ENCODE measurements around the gene SLIT3. TPM values are rescaled to one million over a fixed set of nuclear protein-coding genes. Genes with fewer than 3 reads are reported as not detected.

SLIT3 gene
- total RNA-seq, 1 experiment from 2014 or later: 0.44 TPM

DNA sequence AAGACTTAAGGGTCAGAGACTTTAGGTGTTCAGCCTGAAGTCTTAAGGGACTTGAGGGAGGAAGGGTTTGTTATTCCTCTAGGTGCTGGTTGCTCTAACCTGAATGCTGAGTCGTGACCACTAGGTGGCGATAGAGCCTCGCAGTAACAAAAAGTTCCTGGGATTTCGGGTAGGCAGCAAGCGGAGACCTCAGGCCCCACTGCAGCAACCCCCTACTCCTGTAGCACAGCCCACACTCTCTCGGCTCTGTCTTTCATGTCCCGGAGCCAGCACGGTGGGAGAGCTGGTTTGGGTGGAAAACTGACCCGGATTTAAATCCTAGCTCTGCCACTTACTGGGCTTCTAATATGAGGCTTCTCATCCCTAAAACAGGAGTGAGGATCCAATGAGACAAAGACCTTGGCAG is 621.4 kb downstream of the SLIT3 start:
- DNase-seq (peak; percentile 76), ATAC-seq (peak; percentile 87)
- Histone ChIP-seq H3F3A (ENCODE audit: low read length, unreplicated experiment) (no peaks in the 10 kb centered on the region), H2AFZ (ENCODE audit: low read length) (no peak overlapping the region), H3K36me3 (ENCODE audit: low read depth, low read length) (no peaks in the 10 kb centered on the region), H3K27me3 (ENCODE audit: low read length) (no peaks in the 10 kb centered on the region), H3K9me2 (replicated peaks; ENCODE audit: low read length) (no peaks in the 10 kb centered on the region), H3K4me1 (ENCODE audit: insufficient read depth, low read length) (no peaks in the 10 kb centered on the region), H3K9me3 (ENCODE audit: low read length) (no peaks in the 10 kb centered on the region), H3K4me3 (ENCODE audit: low read length) (no peak overlapping the region), H3K27ac (ENCODE audit: low read length) (no peak overlapping the region), H4K20me1 (ENCODE audit: low read length) (no peaks in the 10 kb centered on the region), H3K4me2 (ENCODE audit: low read length) (no peak overlapping the region), H3K79me2 (ENCODE audit: low read length) (no peaks in the 10 kb centered on the region), H3K9ac (ENCODE audit: low read length) (no peak overlapping the region)
- TF ChIP-seq, protein P1, sequence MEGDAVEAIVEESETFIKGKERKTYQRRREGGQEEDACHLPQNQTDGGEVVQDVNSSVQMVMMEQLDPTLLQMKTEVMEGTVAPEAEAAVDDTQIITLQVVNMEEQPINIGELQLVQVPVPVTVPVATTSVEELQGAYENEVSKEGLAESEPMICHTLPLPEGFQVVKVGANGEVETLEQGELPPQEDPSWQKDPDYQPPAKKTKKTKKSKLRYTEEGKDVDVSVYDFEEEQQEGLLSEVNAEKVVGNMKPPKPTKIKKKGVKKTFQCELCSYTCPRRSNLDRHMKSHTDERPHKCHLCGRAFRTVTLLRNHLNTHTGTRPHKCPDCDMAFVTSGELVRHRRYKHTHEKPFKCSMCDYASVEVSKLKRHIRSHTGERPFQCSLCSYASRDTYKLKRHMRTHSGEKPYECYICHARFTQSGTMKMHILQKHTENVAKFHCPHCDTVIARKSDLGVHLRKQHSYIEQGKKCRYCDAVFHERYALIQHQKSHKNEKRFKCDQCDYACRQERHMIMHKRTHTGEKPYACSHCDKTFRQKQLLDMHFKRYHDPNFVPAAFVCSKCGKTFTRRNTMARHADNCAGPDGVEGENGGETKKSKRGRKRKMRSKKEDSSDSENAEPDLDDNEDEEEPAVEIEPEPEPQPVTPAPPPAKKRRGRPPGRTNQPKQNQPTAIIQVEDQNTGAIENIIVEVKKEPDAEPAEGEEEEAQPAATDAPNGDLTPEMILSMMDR (conservative IDR thresholded peaks at IDR 0.05; ENCODE audit: low read depth, low read length): peak; percentile 84
- TF ChIP-seq EZH2phosphoT487 (IDR thresholded peaks at IDR 0.05; ENCODE audit: borderline replicate concordance, low read length): no peak
- TF ChIP-seq EZH2 (IDR thresholded peaks at IDR 0.05; ENCODE audit: low read length, unreplicated experiment): no peak
- intact Hi-C loops (cut with micrococcal nuclease): loop anchor here (5.0 kb wide), 1 partner anchor 623 kb away; the partner anchor contains the start of gene SLIT3
- POLR2A ChIA-PET (ENCODE audit: unreplicated experiment): no interaction called here
- BruUV-seq (replicated peaks): no TSS peak
- CTCF ChIA-PET: no interaction called here

DNA sequence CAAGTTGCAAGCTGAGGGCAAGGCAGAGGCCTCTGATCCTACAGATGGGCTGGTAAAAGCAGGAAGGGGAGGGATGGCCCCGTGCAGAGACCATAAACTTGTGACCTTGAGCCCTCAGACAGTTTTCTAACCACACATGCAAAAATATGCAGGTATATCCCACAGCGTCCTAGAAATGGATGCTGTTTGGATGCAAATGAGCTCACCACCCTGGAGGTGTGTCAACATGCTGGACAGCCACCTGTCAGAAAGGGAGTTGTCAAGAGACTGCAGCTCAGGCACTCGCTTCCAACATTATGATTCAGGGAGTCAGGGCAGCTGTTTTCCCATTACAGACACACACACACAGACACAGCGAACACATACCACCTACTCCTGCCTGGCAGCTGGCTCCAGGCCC is 624.4 kb downstream of the SLIT3 start:
- H3K27ac ChIP-seq (ENCODE audit: low read length): no peak overlapping the region
- BruUV-seq (replicated peaks): no TSS peak
- H3K36me3 ChIP-seq (ENCODE audit: low read depth, low read length): no peaks in the 10 kb centered on the region

DNA sequence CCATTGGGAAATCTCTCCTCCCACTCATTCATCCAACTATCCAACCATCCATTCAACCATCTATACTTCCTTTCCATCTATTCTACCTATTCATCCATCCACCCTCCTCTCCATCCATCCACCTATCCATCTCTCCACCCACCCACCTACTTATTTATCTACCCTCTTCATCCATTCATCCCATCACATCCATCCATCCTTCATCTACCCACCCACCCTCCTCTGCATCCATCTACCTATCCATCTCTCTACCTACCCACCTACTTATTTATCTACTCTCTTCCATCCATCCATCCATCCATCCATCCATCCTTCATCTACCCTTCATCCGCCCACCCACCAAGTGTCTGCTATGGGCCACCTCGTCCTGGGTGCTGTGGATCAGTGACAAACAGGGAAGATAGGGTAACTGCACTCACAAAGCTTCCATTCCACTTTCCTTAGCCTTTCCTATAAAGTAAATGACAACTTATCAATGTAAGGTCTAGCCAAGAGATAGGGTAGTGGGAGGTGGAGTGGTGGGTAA is 625.0 kb downstream of the SLIT3 start:
- POLR2A ChIA-PET (ENCODE audit: unreplicated experiment): no interaction called here
- intact Hi-C loops (cut with micrococcal nuclease): loop anchor here (5.0 kb wide), 1 partner anchor 626 kb away; the partner anchor contains the start of gene SLIT3
- Histone ChIP-seq H3K4me3 (ENCODE audit: low read length) (no peak overlapping the region), H3K27ac (ENCODE audit: low read length) (no peak overlapping the region), H3K36me3 (ENCODE audit: low read depth, low read length) (no peaks in the 10 kb centered on the region), H2AFZ (ENCODE audit: low read length) (no peak overlapping the region), H3K9ac (ENCODE audit: low read length) (no peak overlapping the region), H3K9me3 (ENCODE audit: low read length) (no peaks in the 10 kb centered on the region), H3K4me1 (ENCODE audit: insufficient read depth, low read length) (no peaks in the 10 kb centered on the region), H3K27me3 (ENCODE audit: low read length) (no peaks in the 10 kb centered on the region), H3F3A (ENCODE audit: low read length, unreplicated experiment) (no peaks in the 10 kb centered on the region), H3K4me2 (ENCODE audit: low read length) (no peak overlapping the region), H3K9me2 (replicated peaks; ENCODE audit: low read length) (no peaks in the 10 kb centered on the region), H4K20me1 (ENCODE audit: low read length) (no peaks in the 10 kb centered on the region), H3K79me2 (ENCODE audit: low read length) (no peaks in the 10 kb centered on the region)
- ATAC-seq (no peak), DNase-seq (no peak)
- CTCF ChIA-PET: no interaction called here
- TF ChIP-seq EZH2phosphoT487 (IDR thresholded peaks at IDR 0.05; ENCODE audit: borderline replicate concordance, low read length): no peak
- TF ChIP-seq, protein P1 (conservative IDR thresholded peaks at IDR 0.05; ENCODE audit: low read depth, low read length): no peak
- no peak for TF ChIP-seq EZH2 (IDR thresholded peaks at IDR 0.05; ENCODE audit: low read length, unreplicated experiment)
- BruUV-seq (replicated peaks): no TSS peak

More for the DNA sequence above, 624.4 kb downstream of the SLIT3 start:
- intact Hi-C loops (cut with micrococcal nuclease): loop anchor here (5.0 kb wide), 1 partner anchor 626 kb away; the partner anchor contains the start of gene SLIT3
- no peak overlapping the region for H3K9ac ChIP-seq (ENCODE audit: low read length)
- ChIA-PET POLR2A (ENCODE audit: unreplicated experiment) (interaction anchor here (0.6 kb wide), 1 partner anchor 907 kb away, joined by 4 read pairs; the partner anchor contains the start of gene SPDL1), CTCF (no interaction called here)
- no peaks in the 10 kb centered on the region for H3K79me2 ChIP-seq (ENCODE audit: low read length)
- H3K9me2 ChIP-seq (replicated peaks; ENCODE audit: low read length): no peaks in the 10 kb centered on the region
- H3K27me3 ChIP-seq (ENCODE audit: low read length): no peaks in the 10 kb centered on the region
- no peak overlapping the region for H2AFZ ChIP-seq (ENCODE audit: low read length)
- H3K4me1 ChIP-seq (ENCODE audit: insufficient read depth, low read length): no peaks in the 10 kb centered on the region
- TF ChIP-seq EZH2phosphoT487 (IDR thresholded peaks at IDR 0.05; ENCODE audit: borderline replicate concordance, low read length) (no peak), EZH2 (IDR thresholded peaks at IDR 0.05; ENCODE audit: low read length, unreplicated experiment) (no peak)
- TF ChIP-seq, protein P1 (conservative IDR thresholded peaks at IDR 0.05; ENCODE audit: low read depth, low read length): no peak
- ATAC-seq: no peak
- H3K4me2 ChIP-seq (ENCODE audit: low read length): no peak overlapping the region
- DNase-seq: no peak
- H3F3A ChIP-seq (ENCODE audit: low read length, unreplicated experiment): no peaks in the 10 kb centered on the region
- no peaks in the 10 kb centered on the region for H3K9me3 ChIP-seq (ENCODE audit: low read length)
- H3K4me3 ChIP-seq (ENCODE audit: low read length): no peak overlapping the region
- no peaks in the 10 kb centered on the region for H4K20me1 ChIP-seq (ENCODE audit: low read length)

All from PC-3 (cell line).